ENCODE data around the gene MUSTN1.

MUSTN1 gene

DNA sequence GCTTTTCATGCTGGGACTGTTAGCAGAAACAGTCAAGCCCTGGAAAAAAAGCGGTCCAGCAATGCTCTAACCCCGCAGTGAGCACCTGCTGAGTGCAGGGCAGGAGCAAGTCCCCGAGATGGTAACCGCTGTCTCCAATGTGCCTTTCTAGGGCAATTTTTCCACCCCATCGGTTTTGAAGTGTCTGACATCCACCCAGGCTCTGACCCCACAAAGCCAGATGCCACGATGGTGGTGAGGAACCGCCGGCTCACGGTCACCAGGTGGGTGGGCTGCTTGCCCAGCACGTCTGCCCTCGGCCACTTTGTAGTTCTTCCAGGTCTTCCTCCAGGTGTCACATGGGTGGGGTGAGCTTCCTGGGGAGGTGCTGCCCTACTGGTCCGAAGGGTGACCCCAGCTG, 43.5 kb downstream of the MUSTN1 start:
- no peak overlapping the region for H3K9ac ChIP-seq (ENCODE audit: low read depth, low read length)
- no peak overlapping the region for H2AFZ ChIP-seq (ENCODE audit: low read depth, low read length)
- no peaks in the 10 kb centered on the region for H4K20me1 ChIP-seq (ENCODE audit: insufficient read depth, low read length)
- H3K4me2 ChIP-seq (ENCODE audit: insufficient read depth, low read length) = no peak overlapping the region
- no peaks in the 10 kb centered on the region for H3K9me3 ChIP-seq (ENCODE audit: insufficient read depth, low read length, severe bottlenecking)
- no peak overlapping the region for H3K4me3 ChIP-seq (ENCODE audit: low read depth in 1 of 2, low read length in 2 of 2)
- no peaks in the 10 kb centered on the region for H3K27me3 ChIP-seq (ENCODE audit: insufficient read depth, low read length, poor library complexity)
- H3K36me3 ChIP-seq (ENCODE audit: insufficient read depth, low read length) = no peaks in the 10 kb centered on the region
- no peaks in the 10 kb centered on the region for H3K79me2 ChIP-seq (ENCODE audit: insufficient read depth, low read length)
- TF ChIP-seq CTCF (IDR thresholded peaks at IDR 0.05; ENCODE audit: borderline replicate concordance, extremely low read depth, low read length, poor library complexity, severe bottlenecking) (no peak), EZH2 (IDR thresholded peaks at IDR 0.05; ENCODE audit: borderline replicate concordance, low read depth, low read length, severe bottlenecking) (no peak)
- ATAC-seq (ENCODE audit: insufficient read depth, low read depth) (no peak), DNase-seq (no peak)
- no peaks in the 10 kb centered on the region for H3K4me1 ChIP-seq (ENCODE audit: insufficient read depth, low read length)
- no peak overlapping the region for H3K27ac ChIP-seq (ENCODE audit: low read length)

DNA sequence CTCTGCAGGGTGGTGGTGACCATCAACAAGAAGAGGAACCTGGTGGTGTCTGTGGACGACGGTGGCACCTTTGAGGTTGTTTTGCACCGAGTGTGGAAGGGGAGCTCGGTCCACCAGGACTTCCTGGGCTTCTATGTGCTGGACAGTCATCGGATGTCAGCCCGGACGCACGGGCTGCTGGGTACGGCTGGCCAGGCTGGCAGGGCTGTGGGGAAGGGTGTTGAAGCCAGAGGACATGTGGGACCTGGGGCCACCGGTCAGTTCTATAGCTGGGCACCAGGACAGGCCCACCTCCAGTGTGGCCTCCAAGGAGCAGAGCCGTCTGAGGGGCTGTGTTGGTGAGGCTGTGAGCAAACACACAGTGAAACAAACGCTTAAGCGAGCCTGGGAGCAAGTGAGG, 44.1 kb downstream of the MUSTN1 start:
- no peak for ATAC-seq (ENCODE audit: insufficient read depth, low read depth)
- no peaks in the 10 kb centered on the region for H3K4me1 ChIP-seq (ENCODE audit: insufficient read depth, low read length)

DNA sequence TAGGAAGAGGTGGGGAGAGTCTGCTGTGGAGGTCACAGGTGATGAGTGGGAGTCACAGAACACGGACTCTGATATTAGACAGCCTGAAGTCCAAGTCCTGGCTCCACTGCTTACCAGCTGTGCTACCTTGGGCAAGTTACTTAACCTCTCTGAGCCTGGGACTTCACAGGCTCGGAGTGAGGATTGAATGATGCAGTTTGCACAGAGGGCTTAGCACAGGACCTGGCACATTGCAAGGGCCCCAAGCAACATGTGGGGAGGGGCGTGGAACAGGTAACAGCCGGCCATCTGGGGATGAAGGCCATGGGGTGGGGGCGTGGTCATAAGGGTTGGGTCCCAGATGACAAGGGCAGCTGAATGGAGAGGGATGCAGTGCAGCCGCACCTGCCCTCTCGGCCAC, 44.5 kb downstream of the MUSTN1 start:
- Histone ChIP-seq H3K79me2 (ENCODE audit: insufficient read depth, low read length) (no peaks in the 10 kb centered on the region), H4K20me1 (ENCODE audit: insufficient read depth, low read length) (no peaks in the 10 kb centered on the region), H3K4me3 (ENCODE audit: low read depth in 1 of 2, low read length in 2 of 2) (no peak overlapping the region), H3K27ac (ENCODE audit: low read length) (no peak overlapping the region), H2AFZ (ENCODE audit: low read depth, low read length) (no peak overlapping the region), H3K9ac (ENCODE audit: low read depth, low read length) (no peak overlapping the region), H3K4me1 (ENCODE audit: insufficient read depth, low read length) (no peaks in the 10 kb centered on the region), H3K4me2 (ENCODE audit: insufficient read depth, low read length) (no peak overlapping the region), H3K36me3 (ENCODE audit: insufficient read depth, low read length) (no peaks in the 10 kb centered on the region), H3K27me3 (ENCODE audit: insufficient read depth, low read length, poor library complexity) (no peaks in the 10 kb centered on the region), H3K9me3 (ENCODE audit: insufficient read depth, low read length, severe bottlenecking) (no peaks in the 10 kb centered on the region)
- no peak for TF ChIP-seq EZH2 (IDR thresholded peaks at IDR 0.05; ENCODE audit: borderline replicate concordance, low read depth, low read length, severe bottlenecking)
- TF ChIP-seq CTCF (IDR thresholded peaks at IDR 0.05; ENCODE audit: borderline replicate concordance, extremely low read depth, low read length, poor library complexity, severe bottlenecking) = no peak
- ATAC-seq (ENCODE audit: insufficient read depth, low read depth) (no peak), DNase-seq (no peak)

More for the DNA sequence above, 44.1 kb downstream of the MUSTN1 start:
- no peaks in the 10 kb centered on the region for H3K9me3 ChIP-seq (ENCODE audit: insufficient read depth, low read length, severe bottlenecking)
- H3K4me2 ChIP-seq (ENCODE audit: insufficient read depth, low read length) = no peak overlapping the region
- no peak overlapping the region for H3K27ac ChIP-seq (ENCODE audit: low read length)
- H4K20me1 ChIP-seq (ENCODE audit: insufficient read depth, low read length) = no peaks in the 10 kb centered on the region
- H3K4me3 ChIP-seq (ENCODE audit: low read depth in 1 of 2, low read length in 2 of 2) = no peak overlapping the region
- H3K36me3 ChIP-seq (ENCODE audit: insufficient read depth, low read length) = no peaks in the 10 kb centered on the region
- H2AFZ ChIP-seq (ENCODE audit: low read depth, low read length) = no peak overlapping the region
- no peak for DNase-seq
- H3K9ac ChIP-seq (ENCODE audit: low read depth, low read length) = no peak overlapping the region
- TF ChIP-seq CTCF (IDR thresholded peaks at IDR 0.05; ENCODE audit: borderline replicate concordance, extremely low read depth, low read length, poor library complexity, severe bottlenecking) (no peak), EZH2 (IDR thresholded peaks at IDR 0.05; ENCODE audit: borderline replicate concordance, low read depth, low read length, severe bottlenecking) (no peak)
- H3K79me2 ChIP-seq (ENCODE audit: insufficient read depth, low read length) = no peaks in the 10 kb centered on the region
- H3K27me3 ChIP-seq (ENCODE audit: insufficient read depth, low read length, poor library complexity) = no peaks in the 10 kb centered on the region

- no peak for TF ChIP-seq CTCF (IDR thresholded peaks at IDR 0.05; ENCODE audit: borderline replicate concordance, extremely low read depth, low read length, poor library complexity, severe bottlenecking)
- TF ChIP-seq EZH2 (IDR thresholded peaks at IDR 0.05; ENCODE audit: borderline replicate concordance, low read depth, low read length, severe bottlenecking) = no peak
- H3K4me1 ChIP-seq (ENCODE audit: insufficient read depth, low read length) = no peaks in the 10 kb centered on the region
- no peaks in the 10 kb centered on the region for H3K27me3 ChIP-seq (ENCODE audit: insufficient read depth, low read length, poor library complexity)
- no peak overlapping the region for H3K27ac ChIP-seq (ENCODE audit: low read length)
- no peak for DNase-seq
- H3K79me2 ChIP-seq (ENCODE audit: insufficient read depth, low read length) = no peaks in the 10 kb centered on the region
- no peak overlapping the region for H3K4me2 ChIP-seq (ENCODE audit: insufficient read depth, low read length)
- H4K20me1 ChIP-seq (ENCODE audit: insufficient read depth, low read length) = no peaks in the 10 kb centered on the region
- no peaks in the 10 kb centered on the region for H3K9me3 ChIP-seq (ENCODE audit: insufficient read depth, low read length, severe bottlenecking)
- H2AFZ ChIP-seq (ENCODE audit: low read depth, low read length) = no peak overlapping the region
- ATAC-seq (ENCODE audit: insufficient read depth, low read depth) = 0 out of 3 replicates have a peak, but pooled peaks have one; percentile 22
- H3K36me3 ChIP-seq (ENCODE audit: insufficient read depth, low read length) = no peaks in the 10 kb centered on the region
- H3K4me3 ChIP-seq (ENCODE audit: low read depth in 1 of 2, low read length in 2 of 2) = no peak overlapping the region
- H3K9ac ChIP-seq (ENCODE audit: low read depth, low read length) = no peak overlapping the region
Measured at GRCh38 chr3:52789746-52790040, 45.1 kb downstream of the MUSTN1 start.

Measured in DND-41 (cell line).